ENCODE data around the gene NOL11.

Gene NOL11

DNA sequence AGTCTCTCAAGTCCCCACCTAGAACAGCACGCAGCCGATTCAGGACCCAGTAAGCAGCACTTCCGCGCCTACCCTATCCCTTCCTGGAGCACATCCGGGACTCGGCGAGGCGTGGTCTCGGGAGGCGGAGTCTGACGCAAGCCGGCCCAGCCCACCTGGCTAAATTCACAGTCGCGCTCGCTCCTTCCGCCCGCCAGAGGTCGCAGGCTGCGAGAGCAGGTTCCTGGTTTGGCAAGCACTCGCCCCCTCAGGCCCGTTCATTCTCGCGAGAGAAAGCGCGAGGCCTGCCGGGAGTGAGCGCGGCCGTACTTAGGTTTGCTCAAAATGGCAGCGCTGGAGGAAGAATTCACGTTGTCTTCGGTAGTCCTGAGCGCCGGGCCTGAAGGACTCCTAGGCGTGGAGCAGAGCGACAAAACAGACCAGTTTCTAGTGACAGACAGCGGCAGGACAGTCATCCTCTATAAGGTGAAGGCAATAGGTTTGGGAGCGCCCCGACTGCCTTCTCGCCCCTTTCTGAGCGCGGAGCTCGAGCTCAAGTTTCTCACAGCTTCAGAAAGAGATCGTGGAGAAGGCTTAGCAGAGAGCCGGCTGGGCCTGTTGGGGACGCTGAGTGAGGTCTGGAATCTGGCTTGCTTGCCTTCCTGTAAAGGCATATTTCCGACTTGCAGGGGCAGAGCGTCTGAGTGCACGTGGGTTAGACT is at the start of gene NOL11:
TSS of gene NOL11 (plus strand) at position 313 of the 701 bp plus-strand sequence. CDS start at position 325, 12 bp downstream.
- H3K9ac ChIP-seq (ENCODE audit: low read length), result peak within 1 kb of the TSS; percentile 89
- no peaks in the 10 kb centered on the region for H3K27me3 ChIP-seq (ENCODE audit: low read length)
- H2AFZ ChIP-seq (ENCODE audit: low read depth, low read length, severe bottlenecking), result peak within 1 kb of the TSS; percentile 62
- H3K4me3 ChIP-seq (ENCODE audit: insufficient read depth, low read length, poor library complexity, severe bottlenecking), result peak within 1 kb of the TSS; percentile 94
- peaks cover 25% of the 10 kb centered on the region for H3K79me2 ChIP-seq (ENCODE audit: insufficient read depth, low read length)
- H3K27ac ChIP-seq (ENCODE audit: low read depth, low read length), result peak within 1 kb of the TSS; percentile 68
- H3K36me3 ChIP-seq (ENCODE audit: low read length), result peaks cover 22% of the 10 kb centered on the region; the same call in 1 of the 2 replicates
- no peaks in the 10 kb centered on the region for H3K9me2 ChIP-seq (replicated peaks; ENCODE audit: insufficient read depth, low read length)
- TF ChIP-seq, protein P1, sequence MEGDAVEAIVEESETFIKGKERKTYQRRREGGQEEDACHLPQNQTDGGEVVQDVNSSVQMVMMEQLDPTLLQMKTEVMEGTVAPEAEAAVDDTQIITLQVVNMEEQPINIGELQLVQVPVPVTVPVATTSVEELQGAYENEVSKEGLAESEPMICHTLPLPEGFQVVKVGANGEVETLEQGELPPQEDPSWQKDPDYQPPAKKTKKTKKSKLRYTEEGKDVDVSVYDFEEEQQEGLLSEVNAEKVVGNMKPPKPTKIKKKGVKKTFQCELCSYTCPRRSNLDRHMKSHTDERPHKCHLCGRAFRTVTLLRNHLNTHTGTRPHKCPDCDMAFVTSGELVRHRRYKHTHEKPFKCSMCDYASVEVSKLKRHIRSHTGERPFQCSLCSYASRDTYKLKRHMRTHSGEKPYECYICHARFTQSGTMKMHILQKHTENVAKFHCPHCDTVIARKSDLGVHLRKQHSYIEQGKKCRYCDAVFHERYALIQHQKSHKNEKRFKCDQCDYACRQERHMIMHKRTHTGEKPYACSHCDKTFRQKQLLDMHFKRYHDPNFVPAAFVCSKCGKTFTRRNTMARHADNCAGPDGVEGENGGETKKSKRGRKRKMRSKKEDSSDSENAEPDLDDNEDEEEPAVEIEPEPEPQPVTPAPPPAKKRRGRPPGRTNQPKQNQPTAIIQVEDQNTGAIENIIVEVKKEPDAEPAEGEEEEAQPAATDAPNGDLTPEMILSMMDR (IDR thresholded peaks at IDR 0.05; ENCODE audit: insufficient read depth, low read length, poor library complexity, severe bottlenecking), result peak; percentile 80
- no peak for TF ChIP-seq EZH2phosphoT487 (conservative IDR thresholded peaks at IDR 0.05; ENCODE audit: low read length)
- H3F3A ChIP-seq (ENCODE audit: insufficient read depth), result peaks cover 7% of the 10 kb centered on the region; the same call in 1 of the 2 replicates
- H3K9me3 ChIP-seq (ENCODE audit: insufficient read depth, low read length), result no peaks in the 10 kb centered on the region
- H3K4me2 ChIP-seq (ENCODE audit: low read depth, low read length, poor library complexity, severe bottlenecking), result peak within 1 kb of the TSS; percentile 99
- H4K20me1 ChIP-seq (ENCODE audit: low read depth, low read length), result no peaks in the 10 kb centered on the region

- H3K79me2 ChIP-seq (ENCODE audit: insufficient read depth, low read length), result no peaks in the 10 kb centered on the region
- H3K4me2 ChIP-seq (ENCODE audit: low read depth, low read length, poor library complexity, severe bottlenecking), result no peak overlapping the region
- H3F3A ChIP-seq (ENCODE audit: insufficient read depth), result no peaks in the 10 kb centered on the region
- no peak overlapping the region for H3K9ac ChIP-seq (ENCODE audit: low read length)
- no peaks in the 10 kb centered on the region for H4K20me1 ChIP-seq (ENCODE audit: low read depth, low read length)
- H2AFZ ChIP-seq (ENCODE audit: low read depth, low read length, severe bottlenecking), result no peak overlapping the region
- no peaks in the 10 kb centered on the region for H3K27me3 ChIP-seq (ENCODE audit: low read length)
- TF ChIP-seq, protein P1 (IDR thresholded peaks at IDR 0.05; ENCODE audit: insufficient read depth, low read length, poor library complexity, severe bottlenecking), result no peak
- no peak for TF ChIP-seq EZH2phosphoT487 (conservative IDR thresholded peaks at IDR 0.05; ENCODE audit: low read length)
- no peak overlapping the region for H3K27ac ChIP-seq (ENCODE audit: low read depth, low read length)
- H3K4me3 ChIP-seq (ENCODE audit: insufficient read depth, low read length, poor library complexity, severe bottlenecking), result no peak overlapping the region
- H3K9me3 ChIP-seq (ENCODE audit: insufficient read depth, low read length), result no peaks in the 10 kb centered on the region
- no peaks in the 10 kb centered on the region for H3K9me2 ChIP-seq (replicated peaks; ENCODE audit: insufficient read depth, low read length)
- no peaks in the 10 kb centered on the region for H3K36me3 ChIP-seq (ENCODE audit: low read length)
Observed at GRCh38 chr17:67671493-67671892, 46.2 kb upstream of the NOL11 start.

DNA sequence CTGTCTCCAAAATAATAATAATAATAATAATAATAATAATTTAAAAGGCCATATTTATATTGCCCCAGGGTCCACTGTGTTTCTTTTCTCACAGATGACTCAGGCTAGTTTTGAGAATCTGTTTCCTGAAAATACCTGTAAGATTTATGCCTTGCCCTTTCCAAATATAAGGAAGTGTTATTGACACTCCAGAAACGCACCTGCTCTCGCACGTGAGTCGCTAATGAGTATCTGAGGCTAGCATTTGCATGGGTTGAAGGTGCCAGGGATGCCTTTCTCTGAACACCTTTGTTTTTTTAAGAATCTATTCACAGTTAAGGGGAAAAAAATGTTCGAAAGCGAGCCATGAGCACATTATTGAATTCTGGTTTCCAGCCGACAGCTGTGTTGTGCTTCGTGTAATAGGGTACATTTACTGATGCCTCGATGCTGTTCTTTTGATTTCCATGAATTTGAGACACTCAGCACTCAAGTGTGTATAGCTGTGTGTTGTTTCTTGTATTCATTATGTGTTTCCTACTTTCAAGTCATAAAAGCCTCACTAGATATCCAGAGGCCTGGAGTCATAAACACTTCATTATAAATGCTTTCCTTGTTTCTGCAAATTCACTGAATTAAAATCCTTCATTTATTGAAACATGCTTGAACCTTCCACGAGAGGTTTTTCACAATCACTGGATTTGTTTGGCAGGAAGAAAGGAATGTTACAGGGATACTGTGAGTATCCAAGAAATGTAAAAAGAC is 45.0 kb upstream of the NOL11 start:
- Histone ChIP-seq H3K36me3 (ENCODE audit: low read length) (no peaks in the 10 kb centered on the region), H3K79me2 (ENCODE audit: insufficient read depth, low read length) (no peaks in the 10 kb centered on the region), H3K9me2 (replicated peaks; ENCODE audit: insufficient read depth, low read length) (no peaks in the 10 kb centered on the region), H3K9ac (ENCODE audit: low read length) (no peak overlapping the region), H3F3A (ENCODE audit: insufficient read depth) (no peaks in the 10 kb centered on the region), H3K4me2 (ENCODE audit: low read depth, low read length, poor library complexity, severe bottlenecking) (no peak overlapping the region), H2AFZ (ENCODE audit: low read depth, low read length, severe bottlenecking) (no peak overlapping the region), H3K27me3 (ENCODE audit: low read length) (no peaks in the 10 kb centered on the region), H3K4me3 (ENCODE audit: insufficient read depth, low read length, poor library complexity, severe bottlenecking) (no peak overlapping the region), H3K9me3 (ENCODE audit: insufficient read depth, low read length) (no peaks in the 10 kb centered on the region), H3K27ac (ENCODE audit: low read depth, low read length) (no peak overlapping the region), H4K20me1 (ENCODE audit: low read depth, low read length) (no peaks in the 10 kb centered on the region)
- TF ChIP-seq EZH2phosphoT487 (conservative IDR thresholded peaks at IDR 0.05; ENCODE audit: low read length), result no peak
- TF ChIP-seq, protein P1 (IDR thresholded peaks at IDR 0.05; ENCODE audit: insufficient read depth, low read length, poor library complexity, severe bottlenecking), result no peak

Data from SU-DHL-6 (cell line).